Upper lobe of right lung (tissue), 1 donor: ENCODE results near the gene PTPRF. TPM values are rescaled to one million over a fixed set of nuclear protein-coding genes. Genes with fewer than 3 reads are reported as not detected.

Experiments
- ATAC-seq: fragments of 200-7000 bp; cut with Tn5 transposase; one replicate; pipeline ENCODE4 v1.9.1; 2020; ENCODE audit warnings: mild to moderate bottlenecking, moderate library complexity
- DNase-seq: peaks from one replicate; pipeline ENCODE4 v3.0.0-alpha.2; 2020
- H3K27ac ChIP-seq: fragments of 200-600 bp; one replicate; pipeline ENCODE4 v1.8.0; 2022
- H3K27me3 ChIP-seq: fragments of 200-600 bp; one replicate; pipeline ENCODE4 v1.8.0; 2022; ENCODE audit warnings: mild to moderate bottlenecking
- H3K36me3 ChIP-seq: fragments of 200-600 bp; one replicate; pipeline ENCODE4 v1.8.0; 2022
- H3K4me1 ChIP-seq: fragments of 200-600 bp; one replicate; pipeline ENCODE4 v1.8.0; 2022
- H3K4me3 ChIP-seq: fragments of 200-600 bp; one replicate; pipeline ENCODE4 v1.8.0; 2022; ENCODE audit warnings: mild to moderate bottlenecking
- H3K9me3 ChIP-seq: fragments of 200-600 bp; one replicate; pipeline ENCODE4 v1.8.0; 2022
- intact Hi-C: fragments of 100-400 bp; cut with DNase I; formaldehyde crosslinking; loops from one replicate; pipeline ENCODE4 v1.11.0; 2022
- total RNA-seq: library from RNA; stranded (reverse); fragmentation: NEBNext Ultra II Directional; extraction: Animal tissue kit (Norgen Biotek cat#: 25700); gene quantifications from one replicate; pipeline ENCODE4 v1.2.1, GENCODE V29; 2021
- TF ChIP-seq, protein P1 (sequence below): fragments of 200-600 bp; IDR thresholded peaks from one replicate; pipeline ENCODE4 v1.8.0; 2022; ENCODE audit warnings: antibody characterized with exemption
- donor health status: DM: no; HTN: yes; CAD: no; lungs with severe emphysema.

Gene PTPRF
- total RNA-seq, 1 donor from 2014 or later: 199 TPM

DNA sequence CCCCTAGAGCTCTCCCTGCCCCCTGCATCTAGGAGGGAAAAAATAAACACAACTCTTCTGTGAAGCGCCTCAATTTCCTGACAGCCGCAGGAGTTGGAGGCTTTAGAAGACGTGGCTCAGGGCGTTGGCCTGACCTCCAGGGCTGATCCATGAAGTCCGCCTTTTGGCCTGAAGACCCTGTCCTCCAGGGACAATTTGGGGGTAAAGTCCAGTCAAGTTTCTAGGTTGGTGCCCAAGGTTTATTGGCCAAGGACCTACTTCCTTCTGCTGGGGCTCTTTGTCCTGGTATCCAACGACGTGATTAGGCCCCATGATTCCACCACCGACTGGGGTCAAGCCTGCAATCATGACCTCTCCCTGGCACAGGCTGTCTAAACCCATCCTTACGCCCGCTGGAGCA lies 54.9 kb downstream of the PTPRF start:
- no peak for ATAC-seq
- no peaks in the 10 kb centered on the region for H3K36me3 ChIP-seq

DNA sequence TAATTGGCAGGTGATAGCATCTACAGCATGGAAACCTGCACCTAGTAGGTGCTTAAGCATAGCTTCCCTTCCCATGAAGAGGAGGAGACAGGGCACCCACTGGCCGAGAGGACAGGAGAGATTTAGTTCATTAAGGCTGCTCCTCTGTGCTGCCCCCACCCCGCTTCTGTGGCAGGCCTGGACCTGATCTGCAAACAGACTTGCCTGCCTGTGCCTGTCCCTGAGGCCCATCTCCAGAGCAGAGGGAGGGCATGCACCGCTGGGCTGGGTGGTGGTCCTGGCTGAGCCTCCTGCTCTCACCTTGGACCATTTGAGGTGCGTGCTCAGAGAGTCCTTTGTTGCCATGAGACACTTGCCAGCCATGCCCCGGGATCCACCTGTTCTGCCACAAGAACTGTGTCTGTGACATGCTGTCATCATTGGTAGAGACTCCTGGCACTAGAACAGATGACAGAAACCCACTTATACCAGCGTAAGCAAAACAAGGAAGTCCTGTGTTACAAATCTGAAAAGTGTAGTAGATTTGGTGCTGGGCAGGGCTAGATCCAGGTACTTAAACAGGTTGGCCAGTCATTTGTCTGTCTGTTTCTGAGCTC lies 55.6 kb downstream of the PTPRF start:
- TF ChIP-seq, protein P1, sequence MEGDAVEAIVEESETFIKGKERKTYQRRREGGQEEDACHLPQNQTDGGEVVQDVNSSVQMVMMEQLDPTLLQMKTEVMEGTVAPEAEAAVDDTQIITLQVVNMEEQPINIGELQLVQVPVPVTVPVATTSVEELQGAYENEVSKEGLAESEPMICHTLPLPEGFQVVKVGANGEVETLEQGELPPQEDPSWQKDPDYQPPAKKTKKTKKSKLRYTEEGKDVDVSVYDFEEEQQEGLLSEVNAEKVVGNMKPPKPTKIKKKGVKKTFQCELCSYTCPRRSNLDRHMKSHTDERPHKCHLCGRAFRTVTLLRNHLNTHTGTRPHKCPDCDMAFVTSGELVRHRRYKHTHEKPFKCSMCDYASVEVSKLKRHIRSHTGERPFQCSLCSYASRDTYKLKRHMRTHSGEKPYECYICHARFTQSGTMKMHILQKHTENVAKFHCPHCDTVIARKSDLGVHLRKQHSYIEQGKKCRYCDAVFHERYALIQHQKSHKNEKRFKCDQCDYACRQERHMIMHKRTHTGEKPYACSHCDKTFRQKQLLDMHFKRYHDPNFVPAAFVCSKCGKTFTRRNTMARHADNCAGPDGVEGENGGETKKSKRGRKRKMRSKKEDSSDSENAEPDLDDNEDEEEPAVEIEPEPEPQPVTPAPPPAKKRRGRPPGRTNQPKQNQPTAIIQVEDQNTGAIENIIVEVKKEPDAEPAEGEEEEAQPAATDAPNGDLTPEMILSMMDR: no peak
- no peak overlapping the region for H3K27ac ChIP-seq
- no peaks in the 10 kb centered on the region for H3K27me3 ChIP-seq
- no peaks in the 10 kb centered on the region for H3K4me1 ChIP-seq
- ATAC-seq: no peak
- no peaks in the 10 kb centered on the region for H3K9me3 ChIP-seq
- intact Hi-C loops: no loop called here
- DNase-seq: no peak
- no peaks in the 10 kb centered on the region for H3K36me3 ChIP-seq
- H3K4me3 ChIP-seq: no peak overlapping the region

More for the DNA sequence above, 54.9 kb downstream of the PTPRF start:
- intact Hi-C loops: no loop called here
- DNase-seq: no peak
- TF ChIP-seq, protein P1: no peak
- no peak overlapping the region for H3K27ac ChIP-seq
- H3K4me3 ChIP-seq: no peak overlapping the region
- H3K27me3 ChIP-seq: no peaks in the 10 kb centered on the region
- no peaks in the 10 kb centered on the region for H3K9me3 ChIP-seq
- H3K4me1 ChIP-seq: no peaks in the 10 kb centered on the region

DNA sequence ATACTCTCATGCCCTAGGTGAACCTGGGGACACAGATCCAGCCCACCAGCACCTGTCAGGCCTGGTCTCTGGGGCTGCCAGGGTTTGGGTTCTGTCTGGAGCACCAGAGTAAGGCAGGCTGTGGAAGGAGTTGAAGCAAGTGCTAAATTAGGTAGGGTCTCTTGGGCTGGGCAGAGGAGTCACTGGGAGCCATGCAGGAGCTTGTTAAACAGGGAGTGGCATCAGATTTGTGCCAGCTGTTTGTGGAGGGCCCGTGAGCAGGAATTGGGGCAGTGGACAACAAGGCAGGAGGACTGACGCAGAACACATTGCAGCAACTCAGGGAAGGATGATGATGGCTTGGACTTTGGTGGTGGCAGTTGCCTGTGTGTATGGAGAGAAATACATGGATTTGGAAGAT lies 56.3 kb downstream of the PTPRF start:
- intact Hi-C loops: no loop called here
- Histone ChIP-seq H3K27me3 (no peaks in the 10 kb centered on the region), H3K36me3 (no peaks in the 10 kb centered on the region), H3K4me3 (no peak overlapping the region), H3K9me3 (no peaks in the 10 kb centered on the region), H3K27ac (peak overlapping the region; percentile 18), H3K4me1 (no peaks in the 10 kb centered on the region)
- no peak for DNase-seq
- ATAC-seq: no peak
- TF ChIP-seq, protein P1: no peak

DNA sequence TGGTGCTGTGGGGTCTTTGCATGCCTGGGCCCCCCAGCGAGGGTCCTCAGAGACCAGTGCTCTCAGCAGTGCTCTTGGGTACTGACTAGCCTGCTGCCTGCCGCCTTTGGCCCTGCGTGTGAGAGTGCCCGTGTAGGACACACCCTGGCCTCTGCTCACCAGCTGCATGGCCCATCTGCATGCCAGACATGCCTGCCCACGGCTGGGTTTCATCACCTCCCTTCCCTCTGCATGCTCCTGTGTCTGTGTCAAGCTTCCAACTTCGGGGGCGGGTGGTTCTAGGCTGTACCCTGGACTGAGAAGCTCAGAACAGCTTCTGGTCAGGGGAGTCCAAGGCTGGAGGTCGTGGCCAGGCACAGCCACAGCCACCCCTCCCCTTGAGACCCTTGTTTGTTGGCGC lies 56.9 kb downstream of the PTPRF start:
- H3K9me3 ChIP-seq: no peaks in the 10 kb centered on the region
- no peak overlapping the region for H3K4me3 ChIP-seq
- H3K27ac ChIP-seq: peak overlapping the region; percentile 18
- H3K27me3 ChIP-seq: no peaks in the 10 kb centered on the region
- no peaks in the 10 kb centered on the region for H3K36me3 ChIP-seq
- H3K4me1 ChIP-seq: no peaks in the 10 kb centered on the region
- intact Hi-C loops: no loop called here
- DNase-seq: no peak
- peak; percentile 68 for ATAC-seq
- TF ChIP-seq, protein P1: no peak

DNA sequence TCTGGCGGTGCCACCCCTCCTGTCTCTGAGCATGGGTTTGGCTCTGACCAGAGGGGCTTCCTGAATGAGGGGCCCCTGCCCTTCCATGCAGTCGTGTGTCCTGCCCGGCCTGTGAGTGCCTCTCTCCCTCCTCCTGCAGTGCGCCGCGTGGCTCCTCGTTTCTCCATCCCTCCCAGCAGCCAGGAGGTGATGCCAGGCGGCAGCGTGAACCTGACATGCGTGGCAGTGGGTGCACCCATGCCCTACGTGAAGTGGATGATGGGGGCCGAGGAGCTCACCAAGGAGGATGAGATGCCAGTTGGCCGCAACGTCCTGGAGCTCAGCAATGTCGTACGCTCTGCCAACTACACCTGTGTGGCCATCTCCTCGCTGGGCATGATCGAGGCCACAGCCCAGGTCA lies 57.9 kb downstream of the PTPRF start:
- Histone ChIP-seq H3K9me3 (no peaks in the 10 kb centered on the region), H3K4me1 (no peaks in the 10 kb centered on the region), H3K36me3 (no peaks in the 10 kb centered on the region), H3K27ac (no peak overlapping the region), H3K4me3 (no peak overlapping the region), H3K27me3 (no peaks in the 10 kb centered on the region)
- DNase-seq: no peak
- intact Hi-C loops: no loop called here
- no peak for ATAC-seq
- TF ChIP-seq, protein P1: no peak
